HG03558 (cell line): ENCODE data around the gene GNG4.
"Not testable (repeated sequence)": the region's sequence is repeated elsewhere in the genome, so short reads cannot be mapped to it uniquely, and the experiment has no call there.

Experiments
- ATAC-seq: cut with Tn5 transposase; IDR thresholded peaks from one replicate; pipeline ENCODE4 v1.9.1; 2021; ENCODE audit warnings: moderate number of reproducible peaks; ENCODE audit not compliant: unreplicated experiment; ENCODE audit errors: extremely low read depth

GNG4 gene

GRCh38 chr1:235650341-235651169 is 971 bp upstream of the GNG4 start:
- ATAC-seq = no peak

- no peak for ATAC-seq
Measured at GRCh38 chr1:235648954-235649367, 623 bp downstream of the GNG4 start.

GRCh38 chr1:235648407-235648907 is 1.1 kb downstream of the GNG4 start:
- no peak for ATAC-seq

GRCh38 chr1:235647537-235647936 is 2.0 kb downstream of the GNG4 start:
- ATAC-seq = not testable (repeated sequence)

- no peak for ATAC-seq
Measured at GRCh38 chr1:235646463-235646862, 3.1 kb downstream of the GNG4 start.

- ATAC-seq = no peak
Measured at GRCh38 chr1:235644693-235645305, 4.8 kb downstream of the GNG4 start.

GRCh38 chr1:235643837-235644692 is 5.5 kb downstream of the GNG4 start:
- no peak for ATAC-seq

- ATAC-seq = no peak
Measured at GRCh38 chr1:235642943-235643371, 6.6 kb downstream of the GNG4 start.

GRCh38 chr1:235642011-235642942 is 7.3 kb downstream of the GNG4 start:
- ATAC-seq = no peak

- ATAC-seq = no peak
Measured at GRCh38 chr1:235640580-235640979, 9.0 kb downstream of the GNG4 start.

GRCh38 chr1:235639226-235640205 is 10.1 kb downstream of the GNG4 start:
- no peak for ATAC-seq

GRCh38 chr1:235638612-235639011 is 11.0 kb downstream of the GNG4 start:
- not testable (repeated sequence) for ATAC-seq

- ATAC-seq = no peak
Measured at GRCh38 chr1:235637756-235638534, 11.6 kb downstream of the GNG4 start.

- no peak for ATAC-seq
Measured at GRCh38 chr1:235635938-235636662, 13.5 kb downstream of the GNG4 start.

GRCh38 chr1:235632506-235633401 is 16.8 kb downstream of the GNG4 start:
- ATAC-seq = peak; percentile 88

- no peak for ATAC-seq
Measured at GRCh38 chr1:235631816-235632215, 17.8 kb downstream of the GNG4 start.
